Stimulated activated CD4-positive, alpha-beta T cell treated with anti-CD3 and anti-CD28 coated beads, Interleukin-1b, Interleukin-23, amount 100 ng/mL, for 1 hour (primary cell): ENCODE results near the gene GFOD2.

ENCODE experiments used
- DNase-seq, 2 donors: peaks; one replicate each; pipeline ENCODE4 v3.0.0-alpha.2; 2020; ENCODE audit warnings: low read depth in 2 of 2

Gene GFOD2

DNA sequence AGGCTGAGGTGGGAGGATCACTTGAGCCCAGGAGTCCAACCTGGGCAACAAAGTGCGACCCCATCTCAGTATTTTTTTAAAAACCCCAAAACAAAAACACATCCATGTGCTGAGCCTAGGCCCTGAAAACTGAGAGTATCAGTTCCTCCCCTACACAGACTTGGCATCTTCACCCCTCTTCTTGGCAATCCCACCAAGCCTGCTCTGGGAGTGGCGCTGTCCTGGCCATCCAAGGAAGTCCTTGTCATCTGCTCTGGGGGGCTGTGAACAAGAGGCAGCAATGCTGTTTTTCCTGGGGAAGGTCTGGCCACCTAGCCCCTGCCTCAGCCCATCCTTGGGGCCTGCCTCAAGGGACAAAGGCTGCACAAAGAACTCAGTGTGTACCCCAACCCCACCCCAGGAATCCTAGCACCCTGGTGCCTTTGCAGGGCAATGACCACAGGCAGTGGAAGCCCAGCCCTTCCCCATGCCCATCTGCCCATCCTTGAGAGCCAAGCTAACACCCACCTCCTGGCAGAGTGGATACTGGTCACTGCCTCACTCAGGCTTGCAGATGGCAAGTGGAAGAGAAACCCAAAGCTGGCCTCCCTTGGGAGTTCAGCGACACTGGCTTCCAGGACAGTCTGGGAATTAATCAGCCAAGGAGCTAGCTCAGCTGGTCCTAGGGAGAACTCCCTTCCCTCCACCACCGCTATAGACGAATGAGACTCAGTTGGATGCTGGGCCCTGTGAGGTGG, 14.8 kb upstream of the GFOD2 start:
- no peak for DNase-seq

DNA sequence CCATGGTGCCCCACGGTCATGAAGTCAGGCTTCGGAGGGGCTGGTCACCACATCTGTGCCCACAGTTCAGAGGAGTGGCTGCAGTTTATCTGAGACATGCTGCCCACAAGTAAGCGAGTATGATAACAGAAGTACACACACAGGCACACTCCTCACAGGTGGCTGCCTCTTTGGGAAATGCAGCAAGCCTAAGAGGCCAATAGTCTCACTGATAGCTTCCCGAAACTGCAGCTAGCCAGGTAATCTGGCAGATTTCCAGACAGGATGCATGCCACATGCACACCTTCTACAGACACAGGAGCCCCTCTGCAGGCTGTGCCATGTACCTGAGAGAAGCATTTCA, 12.6 kb upstream of the GFOD2 start:
- DNase-seq = no peak

DNA sequence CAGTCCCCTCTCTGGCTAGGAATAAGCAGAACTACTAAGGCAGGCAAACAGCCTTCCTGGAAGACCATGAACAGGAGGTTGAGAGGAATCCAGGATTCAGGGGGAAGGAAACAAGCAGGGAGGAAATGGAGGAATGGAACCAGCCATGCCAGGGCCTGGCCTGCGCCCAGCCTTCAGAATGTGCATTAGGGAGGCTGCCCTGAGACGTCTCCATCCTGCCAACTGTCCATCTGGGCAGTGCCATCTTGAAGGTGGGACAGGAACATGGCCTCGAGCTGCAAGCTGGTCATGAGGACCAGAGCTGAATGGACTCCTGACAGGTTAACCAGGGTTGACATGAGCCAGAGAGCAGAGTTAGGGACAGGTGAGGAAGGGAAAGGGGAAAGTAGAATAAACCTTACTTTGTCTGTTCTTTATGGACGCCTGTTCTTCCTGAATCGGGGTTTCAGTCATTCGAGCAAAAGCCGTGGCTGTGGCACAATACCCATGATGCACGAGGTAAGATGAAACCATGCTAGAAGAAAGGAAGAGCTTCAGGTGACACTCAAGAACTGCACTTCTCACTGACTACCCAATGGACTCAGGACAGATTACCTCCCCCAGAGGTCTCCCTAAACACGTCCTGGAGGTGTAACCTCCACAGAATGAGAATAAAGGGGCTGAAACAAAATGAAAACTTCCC, 12.1 kb upstream of the GFOD2 start:
- DNase-seq = no peak

DNA sequence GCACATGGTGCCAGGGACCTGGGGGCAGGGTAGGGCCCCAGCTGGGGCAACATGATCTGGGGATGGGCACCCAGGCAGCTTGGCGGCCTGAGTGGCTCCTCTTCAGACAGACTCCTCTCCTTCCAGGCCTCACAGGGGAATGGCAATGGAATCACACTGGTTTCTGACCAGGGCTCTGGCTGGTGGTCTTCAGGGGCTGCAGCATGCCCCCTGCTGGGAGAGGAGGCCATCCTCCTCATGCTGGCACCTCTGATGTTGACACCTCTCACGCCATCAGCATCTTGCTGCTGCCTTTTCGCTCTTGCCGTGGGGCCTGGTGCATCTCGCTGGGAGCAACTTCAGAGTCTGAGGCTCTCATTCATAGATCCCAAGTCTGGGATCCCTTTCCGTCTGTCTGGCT, 11.2 kb upstream of the GFOD2 start:
- DNase-seq = no peak

DNA sequence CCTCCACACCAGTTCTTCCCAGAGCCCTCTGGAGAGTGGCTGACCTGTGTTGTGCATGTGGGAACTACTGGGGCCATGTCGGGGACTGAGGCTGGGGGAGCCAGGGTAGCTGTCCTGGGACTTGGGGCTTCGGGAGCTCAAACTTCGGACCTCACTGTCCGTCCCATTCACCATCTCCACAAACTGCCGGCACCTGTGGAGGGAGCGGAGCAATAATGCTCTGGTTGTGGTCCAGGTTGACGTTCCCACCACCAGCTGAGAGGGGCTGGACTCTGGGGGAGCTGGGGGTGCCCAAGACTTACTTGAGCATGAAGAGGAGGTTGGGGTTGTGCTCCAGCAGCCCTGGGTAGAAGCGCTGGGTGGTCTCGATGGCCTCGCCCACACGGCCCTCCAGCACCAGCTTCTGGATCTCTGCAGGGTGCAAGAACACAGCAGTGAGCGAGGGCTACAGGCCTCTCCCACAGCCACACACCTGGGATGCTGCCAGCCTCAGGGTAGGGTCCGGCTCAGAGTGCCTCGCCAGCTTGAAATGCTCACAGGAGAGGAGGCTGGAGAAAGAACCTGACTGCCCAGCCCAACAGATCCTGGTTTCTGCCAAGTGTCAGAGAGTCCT, 10.6 kb upstream of the GFOD2 start:
- no peak for DNase-seq

DNA sequence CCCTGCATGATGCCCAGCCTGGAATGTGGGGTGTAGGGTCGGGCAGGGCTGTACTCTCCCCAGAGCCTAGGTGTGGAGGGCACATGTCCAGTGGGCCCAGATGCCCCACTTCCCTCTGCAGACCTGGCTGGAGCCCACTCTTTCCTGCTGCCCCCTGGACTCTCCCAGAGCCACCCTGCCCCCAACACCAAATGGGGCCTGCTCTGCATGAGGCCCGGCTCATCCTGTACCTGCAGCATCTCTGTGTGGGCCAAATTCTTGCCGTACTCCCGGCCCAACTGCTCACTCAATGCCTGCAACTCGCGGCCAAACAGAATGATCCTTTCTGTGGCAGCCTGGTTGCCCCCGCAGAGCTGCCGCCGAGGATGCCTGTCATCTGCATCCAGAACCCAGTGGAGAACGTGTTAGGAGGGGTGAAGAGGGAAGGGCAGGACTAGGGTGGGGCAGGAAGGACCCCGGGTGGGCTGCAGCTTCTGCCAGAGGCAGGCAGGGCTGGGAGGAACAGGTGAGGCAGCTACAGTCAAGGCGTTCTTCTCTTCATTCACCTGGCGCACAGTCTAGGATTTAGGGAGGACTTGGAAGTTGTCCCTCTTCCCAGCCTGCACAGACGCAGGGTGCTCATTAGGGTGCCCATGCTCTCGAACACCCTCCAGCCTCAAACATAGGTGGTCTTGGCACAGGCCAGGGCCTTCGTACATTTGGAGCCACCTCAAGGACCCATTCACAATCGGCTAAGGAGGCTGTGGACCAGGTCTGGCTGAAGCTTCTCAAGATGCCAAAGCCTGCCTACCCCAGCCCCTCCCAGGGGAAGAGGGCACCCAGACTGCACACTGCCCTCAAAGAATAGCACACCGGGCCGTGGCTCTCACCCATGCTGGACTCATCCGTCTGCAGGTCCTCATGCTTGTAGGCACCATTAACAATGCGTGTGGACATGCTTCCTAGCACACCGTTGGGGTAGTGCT, 8.7 kb upstream of the GFOD2 start:
- no peak for DNase-seq

DNA sequence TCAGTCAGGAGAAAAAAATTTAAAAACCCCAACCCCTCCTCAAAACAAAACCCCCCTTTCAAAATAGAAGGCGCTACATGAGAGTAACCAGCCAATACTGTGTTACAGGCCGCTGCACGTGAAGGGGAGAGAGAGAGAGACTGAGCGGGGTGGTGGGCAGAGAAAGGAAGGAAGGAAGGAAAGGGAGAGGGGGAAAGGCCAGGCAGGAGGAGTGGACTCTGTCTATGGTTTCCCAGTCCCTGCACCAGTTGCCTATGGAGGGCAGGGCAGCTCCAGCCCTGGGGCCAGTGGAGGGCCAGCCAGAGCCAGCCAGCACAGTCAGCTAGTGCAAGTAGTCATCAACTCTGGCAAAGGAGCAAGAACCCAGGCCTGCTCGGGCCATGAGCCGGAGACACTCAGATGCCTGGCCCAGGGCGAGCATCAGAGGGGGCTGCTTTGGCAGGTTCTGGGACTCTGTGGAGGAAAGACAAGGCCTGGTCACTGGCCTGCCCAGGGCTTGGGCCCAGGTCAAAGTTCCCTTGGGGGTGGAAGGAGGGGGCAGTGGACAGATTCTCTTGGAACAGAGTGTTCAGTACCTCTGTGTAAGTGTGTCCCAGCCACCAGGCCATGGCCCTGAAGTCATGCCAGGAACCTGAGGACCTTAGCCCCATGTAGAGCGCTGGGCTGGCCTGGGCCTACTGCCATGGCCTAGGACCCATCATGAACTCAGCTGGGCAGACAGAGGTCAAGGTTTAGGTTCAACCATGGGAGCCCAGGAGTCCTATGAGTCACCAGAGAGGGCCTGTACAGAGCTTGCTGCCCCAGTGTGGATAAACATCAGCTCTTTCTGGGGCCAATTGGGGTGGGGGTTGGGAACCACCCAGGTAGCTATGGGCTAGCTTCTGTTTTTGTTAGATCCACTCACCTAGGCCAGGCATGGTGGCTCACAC, 7.3 kb upstream of the GFOD2 start:
- DNase-seq = no peak

DNA sequence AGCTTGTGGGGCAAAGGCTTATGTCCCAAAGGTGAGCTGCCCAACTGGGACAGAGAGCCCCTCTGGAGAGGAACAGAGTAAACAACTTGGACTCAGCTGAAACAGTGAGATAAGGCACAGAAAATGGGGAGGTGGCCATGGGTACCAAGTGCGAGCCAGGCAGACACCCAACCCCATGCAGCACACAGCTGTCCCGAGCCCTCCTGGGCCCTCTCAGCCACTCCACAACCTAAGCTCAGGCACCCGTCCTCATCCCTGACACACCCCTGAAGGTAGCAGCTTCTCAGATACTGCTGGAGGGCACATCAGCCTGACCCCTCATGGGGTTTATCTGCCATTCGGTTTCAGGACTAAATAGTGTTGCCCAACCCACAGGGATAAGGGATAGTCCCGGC, 4.8 kb upstream of the GFOD2 start:
- DNase-seq = no peak

DNA sequence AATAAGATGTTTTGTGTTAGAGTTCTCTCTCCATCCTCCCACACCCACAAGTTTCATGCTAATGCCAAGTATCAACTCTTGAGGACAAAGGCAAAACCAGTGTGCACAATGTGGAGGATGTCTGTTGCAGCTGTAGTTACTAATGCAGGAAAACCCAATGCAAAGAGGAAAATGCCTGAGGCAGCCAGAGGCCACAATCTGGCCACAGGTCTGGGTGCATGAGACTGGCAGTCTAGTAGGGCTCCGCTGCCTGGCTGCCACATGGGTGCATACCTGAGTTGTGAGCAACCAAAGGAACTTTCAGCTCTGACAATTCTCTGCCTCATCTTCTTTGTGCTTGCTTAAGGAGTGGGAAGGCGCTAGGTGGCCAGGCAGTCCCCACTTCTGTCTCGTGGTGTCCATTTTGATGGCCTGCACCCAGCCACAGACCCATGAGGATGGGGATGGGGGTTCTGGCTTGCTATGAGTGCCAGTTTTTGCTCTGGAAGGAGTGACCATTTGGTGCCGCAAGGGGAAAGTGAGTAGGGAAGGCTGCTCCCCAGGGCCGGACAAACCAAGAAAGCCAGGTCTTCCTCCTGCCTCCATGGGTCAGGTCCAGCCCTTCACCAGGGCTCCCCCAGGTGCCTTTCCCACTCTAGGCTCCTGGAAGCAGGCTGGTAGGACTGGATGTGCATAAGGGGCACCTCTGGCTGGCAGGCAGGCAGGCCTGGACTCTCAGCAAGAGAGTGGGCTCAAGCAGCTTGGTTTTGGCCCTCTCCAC, 4.2 kb upstream of the GFOD2 start:
- DNase-seq = no peak

DNA sequence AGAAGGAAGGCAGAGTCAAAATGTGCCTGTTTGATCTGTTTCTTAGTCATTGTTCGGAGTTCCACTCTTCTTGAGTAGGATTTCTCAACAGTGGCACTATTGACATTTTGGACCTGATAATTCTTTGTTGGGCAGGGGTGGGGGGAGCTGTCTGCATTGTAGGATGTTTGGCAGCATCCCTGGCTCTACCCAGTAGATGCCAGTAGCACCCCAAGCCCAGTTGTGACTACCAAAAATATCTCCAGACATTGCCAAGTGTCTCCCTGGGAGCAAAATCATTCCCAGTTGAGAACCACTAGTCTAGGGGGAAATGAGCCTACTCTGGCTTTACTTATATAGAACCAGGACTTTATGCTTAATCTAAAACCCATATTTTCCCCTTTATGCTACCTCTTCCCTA, 1.1 kb upstream of the GFOD2 start:
- DNase-seq = no peak

DNA sequence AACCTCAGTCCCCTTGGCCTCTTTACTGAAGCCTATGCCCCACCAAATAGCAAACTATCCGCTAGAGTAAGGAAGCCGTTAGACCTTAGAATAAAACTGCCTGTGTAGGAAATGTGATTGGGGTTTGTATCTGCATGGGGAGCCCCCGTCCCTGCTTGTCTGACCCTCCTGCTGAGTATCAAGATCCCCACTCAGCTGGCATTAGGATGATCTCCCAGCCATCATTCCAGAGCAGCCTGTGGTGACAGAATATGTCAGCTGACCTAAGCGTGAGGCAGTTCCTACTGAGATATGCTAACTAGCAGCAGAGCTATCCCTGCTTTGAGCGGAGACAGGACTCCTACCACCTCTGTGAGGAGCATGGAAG, 645 bp upstream of the GFOD2 start:
- no peak for DNase-seq

DNA sequence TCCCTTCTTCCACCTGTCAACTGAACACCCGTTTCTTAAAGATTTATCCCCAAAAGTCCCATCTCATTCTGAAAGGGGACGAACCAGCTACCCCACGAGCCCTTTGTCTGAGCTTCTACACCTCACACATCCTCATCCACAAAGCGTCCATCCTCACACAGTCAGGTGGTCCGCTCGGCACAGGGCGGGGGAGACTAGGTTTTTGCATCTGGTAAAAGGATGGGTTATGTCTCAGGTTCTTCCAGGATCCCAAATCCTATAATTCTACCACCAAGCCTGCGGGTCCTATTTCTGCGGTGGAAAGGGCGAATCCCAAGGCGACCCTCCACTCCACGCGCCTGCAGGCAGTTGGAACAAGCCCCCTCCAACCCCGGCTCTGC, 458 bp downstream of the GFOD2 start:
- DNase-seq = no peak

DNA sequence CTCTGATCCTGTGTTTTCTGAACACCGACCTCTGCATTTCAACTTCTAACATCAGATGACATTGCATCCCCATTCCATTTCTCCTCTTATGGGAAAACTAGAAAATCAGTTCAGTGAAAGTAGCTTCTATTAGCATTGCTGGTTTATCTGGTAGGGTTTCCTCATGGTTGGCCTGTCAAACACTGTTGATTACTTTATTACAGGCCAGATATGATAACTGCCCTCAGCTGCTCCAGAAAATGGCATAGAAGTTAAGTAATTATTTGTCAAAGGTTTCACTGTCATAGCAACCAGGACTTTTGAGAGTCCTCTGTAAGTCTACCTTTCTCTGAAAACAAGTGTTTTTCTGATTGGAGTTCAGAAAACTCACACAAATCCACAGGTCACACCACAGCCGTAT, 3.0 kb downstream of the GFOD2 start:
- no peak for DNase-seq

DNA sequence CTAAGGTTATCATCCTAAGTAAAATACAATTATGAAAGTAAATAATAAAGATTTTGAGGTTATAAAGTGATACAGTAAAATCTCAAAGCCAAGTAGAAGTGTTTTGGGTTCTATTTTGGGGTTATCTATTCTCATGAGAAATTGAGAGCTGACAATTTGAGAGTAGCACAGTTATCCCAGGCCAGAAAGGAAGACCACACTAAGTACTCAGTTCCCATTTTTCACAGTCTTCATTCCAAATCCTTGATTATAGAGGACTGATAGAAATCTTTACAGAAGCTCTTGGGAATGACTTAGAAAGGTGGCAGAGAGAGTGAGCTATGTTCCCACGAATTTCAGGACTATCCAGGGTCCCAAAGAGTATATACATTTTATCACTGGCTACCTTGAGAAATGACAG, 4.6 kb downstream of the GFOD2 start:
- no peak for DNase-seq

DNA sequence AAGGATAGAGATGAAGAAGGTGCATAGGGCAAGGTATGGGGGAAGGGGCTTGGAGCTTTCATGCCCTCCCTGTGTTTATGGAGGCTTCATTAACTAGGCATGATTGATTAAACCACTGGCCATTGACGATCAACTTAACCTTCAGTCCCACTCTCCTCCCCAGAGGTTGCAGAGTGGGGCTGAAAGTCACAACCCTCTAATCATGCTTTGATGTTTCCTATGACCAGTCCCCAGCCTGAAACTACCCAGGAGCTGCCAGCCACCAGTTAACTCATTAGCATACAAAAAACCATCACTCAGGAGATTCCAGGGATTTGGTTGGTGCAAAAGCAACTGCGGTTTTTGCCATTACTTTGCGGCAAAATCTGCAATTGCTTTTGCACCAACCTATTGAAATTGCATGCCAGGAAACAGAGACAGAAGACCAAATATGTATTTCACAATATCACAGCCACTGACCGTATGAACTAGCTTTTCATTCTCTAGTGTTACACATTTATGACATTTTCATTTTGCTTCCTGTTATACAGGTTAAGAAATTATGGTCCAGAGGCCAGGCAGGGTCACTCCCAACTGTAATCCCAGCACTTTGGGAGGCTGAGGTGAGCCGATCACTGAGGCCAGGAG, 5.4 kb downstream of the GFOD2 start:
- no peak for DNase-seq

DNA sequence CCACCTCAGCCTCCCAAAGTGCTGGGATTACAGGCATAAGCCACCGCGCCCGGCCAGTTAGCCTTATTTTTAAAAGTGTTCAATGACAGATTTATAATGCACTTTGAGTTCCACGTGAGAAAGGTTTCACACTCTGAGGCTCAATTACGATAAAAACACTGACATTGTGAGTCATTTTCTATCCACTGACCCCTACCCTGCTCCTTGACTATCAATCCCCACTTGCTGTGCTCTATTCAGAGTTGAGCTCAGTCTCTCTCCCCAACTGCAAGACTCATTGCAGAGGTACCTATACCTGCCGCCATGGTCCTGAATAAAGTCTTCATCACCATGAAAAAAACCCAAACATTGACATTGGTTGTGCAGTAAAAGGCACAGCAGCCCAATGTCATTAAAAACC, 8.5 kb downstream of the GFOD2 start:
- DNase-seq = no peak

DNA sequence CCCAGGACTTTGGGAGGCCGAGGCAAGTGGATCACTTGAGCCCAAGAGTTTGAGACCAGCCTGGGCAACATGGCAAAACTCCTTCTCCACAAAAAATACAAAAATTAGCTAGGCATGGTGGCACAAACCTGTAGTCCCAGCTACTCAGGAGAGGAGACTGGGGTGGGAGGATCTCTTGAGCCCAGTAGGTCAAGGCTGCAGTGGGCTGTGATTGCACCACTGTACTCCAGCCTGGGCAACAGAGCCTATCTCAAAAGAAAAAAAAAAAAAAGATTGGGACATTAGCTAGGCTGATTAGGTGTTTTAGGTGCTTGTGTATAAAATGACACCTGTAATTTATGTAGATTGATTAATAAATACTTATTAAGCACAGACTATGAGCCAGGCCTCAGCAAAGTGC, 10.1 kb downstream of the GFOD2 start:
- DNase-seq = no peak

DNA sequence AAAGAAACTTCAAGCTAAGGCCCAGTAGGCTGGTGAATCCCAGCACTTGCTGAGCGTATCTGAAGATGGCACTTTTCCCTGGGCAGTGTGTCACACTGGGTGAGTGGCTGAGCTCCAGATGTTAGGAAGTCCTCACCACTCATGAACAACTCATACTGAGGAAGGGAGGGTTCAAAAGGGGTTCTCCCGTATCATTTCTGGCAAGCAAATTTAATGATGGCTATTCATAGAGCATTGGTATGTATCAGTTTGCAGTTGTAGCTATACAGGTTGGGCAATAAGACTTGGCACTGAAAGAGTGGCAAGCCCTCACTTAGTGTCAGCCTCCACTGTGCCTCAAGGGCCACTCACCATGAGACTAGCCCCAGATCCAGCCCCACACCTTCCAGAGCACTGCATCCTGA, 10.7 kb downstream of the GFOD2 start:
- DNase-seq = no peak

DNA sequence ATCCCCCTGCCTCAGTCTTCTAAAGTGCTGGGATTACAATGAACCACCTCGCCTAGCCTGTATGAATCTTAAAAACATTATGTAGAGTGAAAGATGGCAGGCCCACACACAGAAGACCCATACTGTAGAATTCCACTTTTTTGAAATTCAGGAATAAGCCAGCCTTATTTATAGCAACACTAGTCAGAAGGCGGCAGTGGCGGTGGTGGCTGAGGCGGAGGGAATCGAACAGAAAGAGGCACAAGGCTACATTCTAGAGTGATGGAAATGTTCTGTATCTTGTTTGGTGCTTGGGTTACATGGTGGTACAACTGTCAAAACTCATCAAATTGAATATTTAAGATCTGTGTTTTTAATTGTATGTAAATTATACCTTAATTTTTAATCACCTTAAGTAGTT, 11.3 kb downstream of the GFOD2 start:
- DNase-seq = no peak

DNA sequence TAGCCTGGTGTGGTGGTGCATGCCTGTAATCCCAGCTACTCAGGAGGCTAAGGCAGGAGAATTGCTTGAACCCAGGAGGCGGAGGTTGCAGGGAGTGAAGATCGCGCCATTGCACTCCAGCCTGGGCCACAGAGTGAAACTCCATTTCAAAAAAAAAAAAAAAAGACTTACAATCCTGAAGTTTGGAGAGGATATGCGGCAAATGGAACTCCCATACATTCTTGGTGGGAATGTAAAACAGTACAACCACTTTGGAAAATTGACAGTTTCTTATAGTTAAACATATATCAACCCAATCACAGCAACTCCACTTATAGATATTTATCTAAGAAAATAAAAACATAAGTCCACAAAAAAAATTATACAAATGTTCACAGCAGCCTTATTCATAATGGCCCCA, 11.9 kb downstream of the GFOD2 start:
- no peak for DNase-seq
